AG04450 (cell line): Measurements from ENCODE around the gene PDCD5. TPM values are rescaled to one million over a fixed set of nuclear protein-coding genes. Genes with fewer than 3 reads are reported as not detected.

Experiments
- CTCF ChIA-PET: fragments of 300-600, 350-600 bp; formaldehyde crosslinking; extraction: SDS; loops from one replicate; lab custom pipeline; 2022; ENCODE audit warnings: antibody characterized with exemption, inconsistent platforms; lab: Charles Lee
- POLR2A ChIA-PET: fragments of 350-600 bp; formaldehyde crosslinking; extraction: SDS; loops from one replicate; lab custom pipeline; 2021; ENCODE audit warnings: antibody characterized with exemption, inconsistent platforms; lab: Yijun Ruan, JAX
- DNase-seq: peaks from one replicate; pipeline ENCODE4 v3.0.0-alpha.2; 2011; ENCODE audit warnings: low read depth, low spot score
- H3K27ac ChIP-seq: one replicate; pipeline ENCODE4 v1.5.1; 2012; ENCODE audit warnings: low read depth, low read length, control low read depth
- H3K27me3 ChIP-seq: one replicate; pipeline ENCODE4 v1.6.0; 2012; ENCODE audit warnings: low read length; ENCODE audit not compliant: control insufficient read depth, insufficient read depth
- H3K4me3 ChIP-seq: 2 replicates; pipeline ENCODE4 v1.5.1; 2011; ENCODE audit warnings: mild to moderate bottlenecking, low read depth, low read length, control low read depth
- H3K9me3 ChIP-seq: 2 replicates; pipeline ENCODE4 v1.5.1; 2012; ENCODE audit warnings: low read length; ENCODE audit not compliant: control insufficient read depth, insufficient read depth
- CTCF ChIP-seq: IDR thresholded peaks from 2 replicates; pipeline ENCODE4 v1.5.1; 2011; ENCODE audit warnings: low read depth, low read length, control low read depth, inconsistent platforms
- polyA plus RNA-seq: library from polyadenylated mRNA; depleted of rRNA; stranded (reverse); fragments of >200 nt; gene quantifications from 2 replicates; pipeline ENCODE4 v1.2.3, GENCODE V29; 2011

The PDCD5 gene
- polyA plus RNA-seq, 1 experiment, result 124 TPM

GRCh38 chr19:32605544-32605943 lies 24.6 kb downstream of the PDCD5 start:
- Histone ChIP-seq H3K9me3 (no peaks in the 10 kb centered on the region; the same call in 1 of the 2 replicates), H3K4me3 (no peak overlapping the region), H3K27me3 (no peaks in the 10 kb centered on the region), H3K27ac (no peak overlapping the region)
- no peak for TF ChIP-seq CTCF
- ChIA-PET POLR2A (no interaction called here), CTCF (interaction anchor here (0.6 kb wide), 1 partner anchor 145 kb away, joined by 4 read pairs; no protein-coding TSS in a partner anchor)
- DNase-seq, result no peak

DNA sequence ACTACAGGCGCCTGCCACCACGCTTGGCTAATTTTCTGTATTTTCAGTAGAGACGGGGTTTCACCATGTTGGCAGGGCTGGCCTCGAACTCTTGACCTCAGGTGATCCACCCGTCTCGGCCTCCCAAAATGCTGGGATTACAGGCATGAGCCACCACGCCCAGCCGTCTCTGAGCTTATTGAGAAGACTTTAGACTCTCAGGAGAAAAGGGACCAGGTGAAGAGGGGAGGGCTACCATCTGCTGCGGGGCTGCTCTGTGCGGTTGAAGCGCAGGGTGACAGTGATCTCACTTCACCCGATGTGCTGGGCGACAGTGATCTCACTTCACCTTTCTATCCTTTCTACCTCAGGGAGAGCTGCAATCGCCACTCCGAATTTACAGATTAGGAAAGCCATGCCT lies 25.3 kb downstream of the PDCD5 start:
- H3K4me3 ChIP-seq, result no peak overlapping the region
- no peak for DNase-seq
- no peak overlapping the region for H3K27ac ChIP-seq
- no peak for TF ChIP-seq CTCF
- H3K9me3 ChIP-seq, result no peaks in the 10 kb centered on the region; the same call in 1 of the 2 replicates
- ChIA-PET CTCF (no interaction called here), POLR2A (no interaction called here)
- no peaks in the 10 kb centered on the region for H3K27me3 ChIP-seq

DNA sequence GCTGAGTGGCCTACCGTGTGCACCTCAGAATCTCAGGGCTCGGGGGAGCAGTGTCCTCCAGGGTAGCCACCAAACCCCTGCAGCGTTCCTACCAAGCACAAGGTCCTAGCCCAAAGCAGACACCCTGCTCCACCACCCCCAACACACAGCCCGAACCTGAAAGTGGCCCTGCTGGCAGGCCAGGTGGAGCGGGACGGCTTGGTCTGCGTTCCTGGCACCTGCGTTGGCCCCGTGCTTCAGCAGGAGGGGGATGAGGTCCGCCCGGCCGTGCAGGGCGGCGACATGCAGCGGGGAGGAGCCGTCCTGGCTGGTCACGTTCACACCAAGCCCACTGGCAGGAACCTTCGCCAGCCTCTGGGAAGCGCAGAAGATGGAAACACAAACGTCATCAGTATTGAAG lies 26.5 kb downstream of the PDCD5 start:
- H3K27me3 ChIP-seq, result no peaks in the 10 kb centered on the region
- H3K9me3 ChIP-seq, result no peaks in the 10 kb centered on the region; the same call in 1 of the 2 replicates
- DNase-seq, result no peak
- CTCF ChIA-PET, result no interaction called here
- no peak overlapping the region for H3K27ac ChIP-seq
- no peak overlapping the region for H3K4me3 ChIP-seq
- POLR2A ChIA-PET, result no interaction called here
- no peak for TF ChIP-seq CTCF

DNA sequence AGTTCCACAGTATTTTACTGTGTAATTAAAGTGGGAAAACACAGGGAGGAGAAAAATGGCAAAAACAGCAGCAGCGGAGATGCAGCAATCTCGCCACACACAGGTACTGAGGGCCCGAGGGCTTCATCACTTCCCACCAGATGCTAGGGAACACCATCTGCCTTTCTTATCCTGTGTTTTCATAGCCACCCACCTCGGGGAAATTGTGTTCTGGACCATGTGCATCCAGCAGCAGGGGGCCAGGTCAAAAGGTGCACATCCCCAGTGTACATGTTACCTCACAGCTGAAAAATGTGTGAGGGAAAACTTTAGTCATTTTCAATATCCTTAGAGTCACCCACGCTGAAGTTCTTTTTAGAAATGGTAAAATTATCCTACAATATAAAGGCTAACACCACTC lies 30.2 kb downstream of the PDCD5 start:
- Histone ChIP-seq H3K4me3 (no peak overlapping the region), H3K27ac (no peak overlapping the region), H3K27me3 (no peaks in the 10 kb centered on the region), H3K9me3 (no peaks in the 10 kb centered on the region; the same call in 1 of the 2 replicates)
- no peak for DNase-seq
- ChIA-PET POLR2A (no interaction called here), CTCF (no interaction called here)
- no peak for TF ChIP-seq CTCF

- Histone ChIP-seq H3K27me3 (no peaks in the 10 kb centered on the region), H3K4me3 (no peak overlapping the region), H3K9me3 (no peaks in the 10 kb centered on the region), H3K27ac (no peak overlapping the region)
- TF ChIP-seq CTCF, result no peak
- CTCF ChIA-PET, result interaction anchor here (1.3 to 2.1 kb wide), 2 partner anchors 11 to 13 kb away, joined by 3 to 15 read pairs; no protein-coding TSS in a partner anchor
- no peak for DNase-seq
- POLR2A ChIA-PET, result no interaction called here
These were observed 32.0 kb downstream of the PDCD5 start for GRCh38 chr19:32613008-32613407.
